Neuronal stem cell (in vitro differentiated cells): ENCODE data around the gene ZFP69.
"Not testable (repeated sequence)": the region's sequence is repeated elsewhere in the genome, so short reads cannot be mapped to it uniquely, and the experiment has no call there.

Experiments
- DNase-seq: peaks from one replicate; pipeline ENCODE4 v3.0.0-alpha.2; 2013; ENCODE audit warnings: low spot score
- H2AFZ ChIP-seq: one replicate; pipeline ENCODE4 v1.6.1; 2013; ENCODE audit warnings: mild to moderate bottlenecking, low read length, inconsistent platforms
- H2AK5ac ChIP-seq: 2 replicates; pipeline ENCODE4 v1.6.1; 2013; ENCODE audit warnings: low read depth, mild to moderate bottlenecking, inconsistent platforms, low read length, moderate library complexity, mixed read lengths
- H2BK120ac ChIP-seq: 2 replicates; pipeline ENCODE4 v1.6.1; 2013; ENCODE audit warnings: low read depth, mild to moderate bottlenecking, inconsistent platforms, low read length, moderate library complexity, mixed read lengths
- H2BK12ac ChIP-seq: one replicate; pipeline ENCODE4 v1.6.1; 2013; ENCODE audit warnings: low read length, inconsistent platforms
- H2BK15ac ChIP-seq: 2 replicates; pipeline ENCODE4 v1.6.1; 2013; ENCODE audit warnings: mild to moderate bottlenecking, low read length, inconsistent platforms, mixed read lengths
- H2BK5ac ChIP-seq: one replicate; pipeline ENCODE4 v1.6.1; 2013; ENCODE audit warnings: inconsistent platforms, mild to moderate bottlenecking, low read length, moderate library complexity
- H3K14ac ChIP-seq: one replicate; pipeline ENCODE4 v1.6.1; 2013; ENCODE audit warnings: low read length, inconsistent platforms
- H3K18ac ChIP-seq: 2 replicates; pipeline ENCODE4 v1.6.1; 2013; ENCODE audit warnings: low read length, inconsistent platforms
- H3K23ac ChIP-seq: 2 replicates; pipeline ENCODE4 v1.6.1; 2013; ENCODE audit warnings: low read depth, mild to moderate bottlenecking, mixed read lengths, low read length, inconsistent platforms; ENCODE audit not compliant: poor library complexity
- H3K27ac ChIP-seq: replicated peaks from 3 replicates; pipeline ENCODE4 v1.5.1; 2013; ENCODE audit warnings: low read length, inconsistent platforms
- H3K27me3 ChIP-seq, 3 experiments: 2 replicates each; pipeline ENCODE4 v1.6.1; 2013; ENCODE audit warnings: low read length in 3 of 3, mild to moderate bottlenecking in 2 of 3, inconsistent platforms in 1 of 3, low read depth in 1 of 3, mixed read lengths in 1 of 3, moderate library complexity in 1 of 3; ENCODE audit not compliant: control insufficient read depth in 3 of 3, insufficient read depth in 3 of 3
- H3K36me3 ChIP-seq, 2 donors: replicated peaks in 1 of 2; 2 replicates each; pipeline ENCODE4 v1.6.1; 2013; ENCODE audit warnings: low read length in 2 of 2; ENCODE audit not compliant: control insufficient read depth in 2 of 2, insufficient read depth in 2 of 2
- H3K4ac ChIP-seq: 2 replicates; pipeline ENCODE4 v1.6.1; 2013; ENCODE audit warnings: inconsistent platforms, mild to moderate bottlenecking, low read length, moderate library complexity
- H3K4me1 ChIP-seq, 2 donors: 1 replicate in 1 of 2; 2 replicates in 1 of 2; pipeline ENCODE4 v1.6.1; 2013; ENCODE audit warnings: low read length in 2 of 2, low read depth in 1 of 2; ENCODE audit not compliant: control insufficient read depth in 2 of 2, insufficient read depth in 1 of 2
- H3K4me2 ChIP-seq: one replicate; pipeline ENCODE4 v1.6.1; 2013; ENCODE audit warnings: mild to moderate bottlenecking, low read length, inconsistent platforms; ENCODE audit not compliant: insufficient read depth, poor library complexity, severe bottlenecking
- H3K4me3 ChIP-seq, 2 donors: 2 replicates each; pipeline ENCODE4 v1.5.1; 2013; ENCODE audit warnings: low read length in 2 of 2, mild to moderate bottlenecking in 2 of 2, inconsistent platforms in 1 of 2, moderate library complexity in 1 of 2
- H3K79me1 ChIP-seq: one replicate; pipeline ENCODE4 v1.6.1; 2013; ENCODE audit warnings: low read depth, mild to moderate bottlenecking, inconsistent platforms, low read length, moderate library complexity
- H3K9ac ChIP-seq: one replicate; pipeline ENCODE4 v1.6.1; 2013; ENCODE audit warnings: mild to moderate bottlenecking, low read depth, low read length, inconsistent platforms; ENCODE audit not compliant: poor library complexity
- H3K9me3 ChIP-seq, 2 donors: replicated peaks in 1 of 2; 2 replicates each; pipeline versions ENCODE3 to v1.6.1; 2013; ENCODE audit warnings: low read length in 2 of 2, mild to moderate bottlenecking in 2 of 2, inconsistent platforms in 1 of 2, low read depth in 1 of 2, mixed read lengths in 1 of 2, moderate library complexity in 1 of 2; ENCODE audit not compliant: control insufficient read depth in 2 of 2, insufficient read depth in 1 of 2
- H4K8ac ChIP-seq: one replicate; pipeline ENCODE4 v1.6.1; 2013; ENCODE audit warnings: low read depth, mild to moderate bottlenecking, inconsistent platforms, low read length, moderate library complexity
- H4K91ac ChIP-seq: one replicate; pipeline ENCODE4 v1.6.1; 2013; ENCODE audit warnings: low read length, low read depth, mild to moderate bottlenecking, inconsistent platforms; ENCODE audit not compliant: poor library complexity
- WGBS, 2 donors: extraction: QIAGEN DNeasy Blood & Tissue Kit; methylation state at CpG; one replicate each; pipeline ENCODE4 v1.1.7; 2013; ENCODE audit warnings: missing lambda C conversion rate in 2 of 2, mixed read lengths in 1 of 2; ENCODE audit not compliant: insufficient read length in 2 of 2, insufficient replicate concordance in 1 of 2; ENCODE audit errors: extremely low coverage in 2 of 2; 5-methylcytosine and 5-hydroxymethylcytosine counted together

The ZFP69 gene

GRCh38 chr1:40479156-40479555, 2.1 kb downstream of the ZFP69 start:
- no peak overlapping the region for H3K4ac ChIP-seq
- H2BK5ac ChIP-seq = no peak overlapping the region
- H3K4me3 ChIP-seq = peak overlapping the region in 1 of 2 donors; percentile 29
- H2BK12ac ChIP-seq = no peak overlapping the region
- no peak overlapping the region for H3K14ac ChIP-seq
- no peak overlapping the region for H3K4me2 ChIP-seq
- no peak overlapping the region for H4K8ac ChIP-seq
- H2AK5ac ChIP-seq = no peak overlapping the region
- H3K18ac ChIP-seq = no peak overlapping the region
- DNase-seq = no peak
- H3K4me1 ChIP-seq = peaks cover 0 to 4% of the 10 kb centered on the region in 2 donors
- no peak overlapping the region for H2BK15ac ChIP-seq
- WGBS, 2 donors = no CpG with 5 or more reads among the region's 4 CpGs
- H3K9me3 ChIP-seq = peaks cover 2 to 69% of the 10 kb centered on the region in 2 donors
- H3K27ac ChIP-seq = no peak overlapping the region
- no peak overlapping the region for H2AFZ ChIP-seq
- no peak overlapping the region for H3K9ac ChIP-seq
- H2BK120ac ChIP-seq = no peak overlapping the region
- peaks cover 4 to 35% of the 10 kb centered on the region in 2 donors for H3K36me3 ChIP-seq
- peak overlapping the region; percentile 3 for H3K23ac ChIP-seq
- H3K27me3 ChIP-seq = no peaks in the 10 kb centered on the region
- no peaks in the 10 kb centered on the region for H3K79me1 ChIP-seq
- H4K91ac ChIP-seq = no peak overlapping the region

DNA sequence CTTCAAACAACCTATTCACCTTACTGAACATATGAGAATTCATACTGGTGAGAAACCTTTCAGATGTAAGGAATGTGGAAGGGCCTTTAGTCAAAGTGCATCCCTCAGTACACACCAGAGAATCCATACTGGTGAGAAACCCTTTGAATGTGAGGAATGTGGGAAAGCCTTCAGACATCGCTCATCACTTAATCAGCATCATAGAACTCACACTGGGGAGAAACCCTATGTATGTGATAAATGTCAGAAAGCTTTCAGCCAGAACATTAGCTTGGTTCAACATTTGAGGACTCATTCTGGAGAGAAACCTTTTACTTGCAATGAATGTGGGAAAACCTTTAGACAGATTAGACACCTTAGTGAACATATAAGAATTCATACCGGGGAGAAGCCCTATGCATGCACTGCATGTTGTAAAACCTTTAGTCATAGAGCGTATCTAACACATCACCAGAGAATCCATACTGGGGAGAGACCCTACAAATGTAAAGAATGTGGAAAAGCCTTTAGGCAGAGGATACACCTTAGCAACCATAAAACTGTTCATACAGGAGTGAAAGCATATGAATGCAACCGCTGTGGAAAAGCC, 18.3 kb downstream of the ZFP69 start:
- Histone ChIP-seq H3K79me1 (no peaks in the 10 kb centered on the region), H3K4me2 (no peak overlapping the region), H3K4ac (no peak overlapping the region), H2BK5ac (no peak overlapping the region), H3K27ac (no peak overlapping the region), H3K4me1 (no peaks in the 10 kb centered on the region), H3K23ac (no peak overlapping the region), H3K27me3 (no peaks in the 10 kb centered on the region), H2BK15ac (no peak overlapping the region), H3K18ac (no peak overlapping the region), H4K91ac (no peak overlapping the region), H3K9me3 (peaks cover 8 to 79% of the 10 kb centered on the region in 2 donors), H3K9ac (no peak overlapping the region), H2AK5ac (no peak overlapping the region), H2BK120ac (no peak overlapping the region), H2BK12ac (no peak overlapping the region), H4K8ac (no peak overlapping the region), H3K4me3 (no peak overlapping the region), H3K14ac (no peak overlapping the region), H2AFZ (no peak overlapping the region), H3K36me3 (peaks cover 6 to 56% of the 10 kb centered on the region in 2 donors)
- DNase-seq = no peak
- no CpG with 5 or more reads among the region's 4 CpGs for WGBS, 2 donors

DNA sequence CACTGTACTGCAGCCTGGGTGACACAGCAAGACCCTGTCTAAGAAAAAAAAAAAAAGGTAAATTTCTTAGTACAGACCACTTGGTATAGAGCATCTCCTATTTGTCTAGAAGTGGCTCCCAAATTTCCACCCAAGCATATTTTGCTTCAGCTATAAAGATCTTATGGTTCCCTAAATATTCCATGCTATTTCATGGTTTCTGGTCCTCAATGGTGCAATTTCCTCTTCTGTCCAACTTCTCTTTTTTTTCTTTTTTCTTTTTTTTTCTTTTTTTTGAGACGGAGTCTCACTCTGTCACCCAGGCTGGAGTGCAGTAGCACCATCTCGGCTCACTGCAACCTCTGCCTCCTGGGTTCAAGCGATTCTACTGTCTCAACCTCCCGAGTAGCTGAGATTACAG, 25.6 kb downstream of the ZFP69 start:
- not testable (repeated sequence) for H2AK5ac ChIP-seq, H2AFZ ChIP-seq, H3K4me3 ChIP-seq, H3K14ac ChIP-seq, DNase-seq, H3K27ac ChIP-seq, H3K4me1 ChIP-seq, H3K18ac ChIP-seq, H2BK5ac ChIP-seq, H3K23ac ChIP-seq, H4K8ac ChIP-seq, H3K9ac ChIP-seq, H3K36me3 ChIP-seq, H2BK120ac ChIP-seq, H4K91ac ChIP-seq, H2BK15ac ChIP-seq, H3K27me3 ChIP-seq, H3K4me2 ChIP-seq, H3K79me1 ChIP-seq, H2BK12ac ChIP-seq, H3K4ac ChIP-seq
- H3K9me3 ChIP-seq = peaks cover 7 to 48% of the 10 kb centered on the region in 2 donors
- WGBS, 2 donors = no CpG with 5 or more reads among the region's 4 CpGs

DNA sequence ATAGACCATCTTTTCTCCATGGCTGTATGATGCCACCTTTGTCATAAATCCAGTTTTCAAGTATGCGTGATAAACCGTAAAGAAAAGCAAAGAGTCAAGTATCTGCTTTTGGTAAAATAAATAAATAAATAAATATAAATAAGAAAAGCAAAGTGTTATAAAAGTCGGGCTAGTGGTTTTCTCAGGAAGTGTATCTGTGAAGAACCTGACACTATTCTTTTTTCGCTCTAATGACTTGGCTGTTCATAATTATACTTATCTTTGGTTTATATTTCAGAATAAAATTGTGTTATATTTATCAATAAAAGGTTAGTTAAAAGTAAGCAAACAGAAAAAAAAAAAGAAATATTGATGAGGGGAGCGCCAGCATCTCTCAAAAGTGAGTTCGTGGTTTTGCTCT, 30.9 kb downstream of the ZFP69 start:
- H3K36me3 ChIP-seq = no peaks in the 10 kb centered on the region
- no peak overlapping the region for H4K8ac ChIP-seq
- peak overlapping the region; percentile 59 to 81 for H3K4me3 ChIP-seq
- H3K9ac ChIP-seq = no peak overlapping the region
- H2BK15ac ChIP-seq = peak overlapping the region; percentile 94
- no peak for DNase-seq
- H4K91ac ChIP-seq = no peak overlapping the region
- no peak overlapping the region for H3K18ac ChIP-seq
- peaks cover 0 to 6% of the 10 kb centered on the region in 2 donors for H3K4me1 ChIP-seq
- peak overlapping the region; percentile 81 for H3K4me2 ChIP-seq
- no peak overlapping the region for H2BK12ac ChIP-seq
- H3K27me3 ChIP-seq = no peaks in the 10 kb centered on the region
- H3K23ac ChIP-seq = no peak overlapping the region
- no CpG with 5 or more reads among the region's 6 CpGs for WGBS, 2 donors
- H3K4ac ChIP-seq = no peak overlapping the region
- no peak overlapping the region for H3K27ac ChIP-seq
- H3K79me1 ChIP-seq = no peaks in the 10 kb centered on the region
- no peak overlapping the region for H3K14ac ChIP-seq
- no peak overlapping the region for H2AK5ac ChIP-seq
- H2BK5ac ChIP-seq = no peak overlapping the region
- peaks cover 5 to 42% of the 10 kb centered on the region in 2 donors for H3K9me3 ChIP-seq
- H2AFZ ChIP-seq = peak overlapping the region; percentile 98
- no peak overlapping the region for H2BK120ac ChIP-seq
